Caco-2 (cell line): ENCODE data around the gene NOP53. TPM values are rescaled to one million over a fixed set of nuclear protein-coding genes. Genes with fewer than 3 reads are reported as not detected.
A peak's percentile ranks its signal among the peaks of the same experiment; 100 is the strongest.

ENCODE experiments used
- BruUV-seq: library from RNA; stranded (reverse); fragments of 400-500 nt; replicated peaks from 2 replicates; lab custom pipeline; 2021; lab: Mats Ljungman, UMichigan
- CTCF ChIA-PET: fragments of 300-600 bp; sonication (Branson Sonifier 250); formaldehyde crosslinking; loops from one replicate; lab custom pipeline; 2022; ENCODE audit warnings: antibody characterized with exemption; lab: Charles Lee
- POLR2A ChIA-PET: fragments of 300-600 bp; sonication (Branson Sonifier 250); formaldehyde crosslinking; loops from one replicate; lab custom pipeline; 2022; ENCODE audit warnings: antibody characterized with exemption; lab: Charles Lee
- DNase-seq, 2 experiments: peaks; one replicate each; pipeline versions ENCODE4 v3.0.0 to v3.0.0-alpha.2; 2020 to 2022
- H3K27me3 ChIP-seq: replicated peaks from 2 replicates; pipeline ENCODE4 v1.6.0; 2011; ENCODE audit warnings: low read length; ENCODE audit not compliant: control insufficient read depth, insufficient read depth
- H3K36me3 ChIP-seq: 2 replicates; pipeline ENCODE4 v1.5.1; 2011; ENCODE audit warnings: low read length; ENCODE audit not compliant: control insufficient read depth, insufficient read depth
- H3K4me1 ChIP-seq: fragments of 250-450 bp; sonication (Bioruptor Pico); 2 replicates; pipeline ENCODE4 v1.5.1; 2020; ENCODE audit warnings: mild to moderate bottlenecking
- H3K4me3 ChIP-seq: 2 replicates; pipeline ENCODE4 v1.5.1; 2011; ENCODE audit warnings: low read depth, mild to moderate bottlenecking, control low read depth, low read length
- H3K9me3 ChIP-seq: fragments of 250-450 bp; sonication (Bioruptor Pico); 2 replicates; pipeline ENCODE4 v1.5.1; 2020; ENCODE audit warnings: mild to moderate bottlenecking, moderate library complexity
- H3K27ac Mint-ChIP-seq: one replicate; pipeline ENCODE4 v1.8.0; 2022; ENCODE audit warnings: mixed read lengths; ENCODE audit not compliant: unreplicated experiment
- H3K27me3 Mint-ChIP-seq: one replicate; pipeline ENCODE4 v1.8.0; 2022; ENCODE audit warnings: mixed read lengths; ENCODE audit not compliant: insufficient read depth, unreplicated experiment
- H3K36me3 Mint-ChIP-seq: one replicate; pipeline ENCODE4 v1.8.0; 2022; ENCODE audit warnings: mild to moderate bottlenecking, mixed read lengths; ENCODE audit not compliant: insufficient read depth, unreplicated experiment
- H3K4me1 Mint-ChIP-seq: one replicate; pipeline ENCODE4 v1.8.0; 2022; ENCODE audit warnings: low read depth, mixed read lengths; ENCODE audit not compliant: unreplicated experiment
- H3K4me3 Mint-ChIP-seq: one replicate; pipeline ENCODE4 v1.8.0; 2022; ENCODE audit warnings: mild to moderate bottlenecking, moderate library complexity, mixed read lengths; ENCODE audit not compliant: unreplicated experiment
- H3K9me3 Mint-ChIP-seq: one replicate; pipeline ENCODE4 v1.8.0; 2022; ENCODE audit warnings: mixed read lengths; ENCODE audit not compliant: unreplicated experiment
- intact Hi-C: fragments of 100-400 bp; cut with micrococcal nuclease; formaldehyde crosslinking; loops from one replicate; pipeline ENCODE4 v1.10.0; 2022; ENCODE audit not compliant: unreplicated experiment
- total RNA-seq: library from RNA; stranded (reverse); gene quantifications from 2 replicates; pipeline ENCODE4 v1.2.3, GENCODE V29; 2022
- TF ChIP-seq, protein P1 (sequence below), 2 experiments: fragments of 200-600 bp in 1 of 2; IDR thresholded peaks; 1 replicate in 1 of 2; 2 replicates in 1 of 2; pipeline versions ENCODE4 v1.5.1 to v1.8.0; 2011 to 2022; ENCODE audit warnings: antibody characterized with exemption in 1 of 2, control low read depth in 1 of 2, inconsistent platforms in 1 of 2, low read depth in 1 of 2, low read length in 1 of 2, mild to moderate bottlenecking in 1 of 2, moderate library complexity in 1 of 2; ENCODE audit not compliant: insufficient read depth in 1 of 2, severe bottlenecking in 1 of 2, unreplicated experiment in 1 of 2

The NOP53 gene
- total RNA-seq, 1 experiment from 2014 or later = 347 TPM

DNA sequence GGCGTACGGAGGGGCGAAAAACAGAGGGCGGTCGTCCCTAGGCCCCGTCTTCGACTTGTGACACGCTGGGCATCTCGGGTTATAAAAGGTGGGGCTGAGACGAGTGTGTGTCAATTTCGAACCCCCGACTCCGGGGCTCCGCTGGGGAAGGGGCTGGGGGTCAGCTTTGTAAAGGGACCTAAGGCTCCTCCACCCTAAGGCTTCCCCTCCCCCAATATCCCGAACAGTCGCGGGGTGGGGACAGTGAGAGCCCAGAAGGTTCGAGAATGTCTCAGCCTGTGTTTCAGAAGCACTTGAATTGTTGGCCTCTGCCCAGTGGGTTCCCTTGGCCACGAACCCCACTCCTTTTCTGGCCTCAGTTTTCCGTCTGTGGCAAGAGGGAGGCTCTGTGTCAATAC, 33.6 kb downstream of the NOP53 start:
- DNase-seq = no peak
- no peaks in the 10 kb centered on the region for H3K27me3 Mint-ChIP-seq
- no peaks in the 10 kb centered on the region for H3K9me3 ChIP-seq
- peak overlapping the region; percentile 93 for H3K27ac Mint-ChIP-seq
- H3K36me3 Mint-ChIP-seq = peaks cover 34% of the 10 kb centered on the region
- BruUV-seq = TSS peak; percentile 77
- POLR2A ChIA-PET = no interaction called here
- no peaks in the 10 kb centered on the region for H3K9me3 Mint-ChIP-seq
- peak overlapping the region; percentile 91 for H3K4me3 Mint-ChIP-seq
- TF ChIP-seq, protein P1, sequence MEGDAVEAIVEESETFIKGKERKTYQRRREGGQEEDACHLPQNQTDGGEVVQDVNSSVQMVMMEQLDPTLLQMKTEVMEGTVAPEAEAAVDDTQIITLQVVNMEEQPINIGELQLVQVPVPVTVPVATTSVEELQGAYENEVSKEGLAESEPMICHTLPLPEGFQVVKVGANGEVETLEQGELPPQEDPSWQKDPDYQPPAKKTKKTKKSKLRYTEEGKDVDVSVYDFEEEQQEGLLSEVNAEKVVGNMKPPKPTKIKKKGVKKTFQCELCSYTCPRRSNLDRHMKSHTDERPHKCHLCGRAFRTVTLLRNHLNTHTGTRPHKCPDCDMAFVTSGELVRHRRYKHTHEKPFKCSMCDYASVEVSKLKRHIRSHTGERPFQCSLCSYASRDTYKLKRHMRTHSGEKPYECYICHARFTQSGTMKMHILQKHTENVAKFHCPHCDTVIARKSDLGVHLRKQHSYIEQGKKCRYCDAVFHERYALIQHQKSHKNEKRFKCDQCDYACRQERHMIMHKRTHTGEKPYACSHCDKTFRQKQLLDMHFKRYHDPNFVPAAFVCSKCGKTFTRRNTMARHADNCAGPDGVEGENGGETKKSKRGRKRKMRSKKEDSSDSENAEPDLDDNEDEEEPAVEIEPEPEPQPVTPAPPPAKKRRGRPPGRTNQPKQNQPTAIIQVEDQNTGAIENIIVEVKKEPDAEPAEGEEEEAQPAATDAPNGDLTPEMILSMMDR (IDR thresholded peaks at IDR 0.05; ENCODE audit: insufficient read depth in 1 of 2, low read depth in 1 of 2, low read length in 1 of 2, severe bottlenecking in 1 of 2, unreplicated experiment in 1 of 2) = no peak
- CTCF ChIA-PET = no interaction called here
- H3K27me3 ChIP-seq = no peaks in the 10 kb centered on the region
- H3K4me1 Mint-ChIP-seq = peaks cover 20% of the 10 kb centered on the region
- peaks cover 14% of the 10 kb centered on the region for H3K4me1 ChIP-seq
- H3K4me3 ChIP-seq = peak overlapping the region; percentile 97
- intact Hi-C loops = no loop called here
- H3K36me3 ChIP-seq = peaks cover 3% of the 10 kb centered on the region

DNA sequence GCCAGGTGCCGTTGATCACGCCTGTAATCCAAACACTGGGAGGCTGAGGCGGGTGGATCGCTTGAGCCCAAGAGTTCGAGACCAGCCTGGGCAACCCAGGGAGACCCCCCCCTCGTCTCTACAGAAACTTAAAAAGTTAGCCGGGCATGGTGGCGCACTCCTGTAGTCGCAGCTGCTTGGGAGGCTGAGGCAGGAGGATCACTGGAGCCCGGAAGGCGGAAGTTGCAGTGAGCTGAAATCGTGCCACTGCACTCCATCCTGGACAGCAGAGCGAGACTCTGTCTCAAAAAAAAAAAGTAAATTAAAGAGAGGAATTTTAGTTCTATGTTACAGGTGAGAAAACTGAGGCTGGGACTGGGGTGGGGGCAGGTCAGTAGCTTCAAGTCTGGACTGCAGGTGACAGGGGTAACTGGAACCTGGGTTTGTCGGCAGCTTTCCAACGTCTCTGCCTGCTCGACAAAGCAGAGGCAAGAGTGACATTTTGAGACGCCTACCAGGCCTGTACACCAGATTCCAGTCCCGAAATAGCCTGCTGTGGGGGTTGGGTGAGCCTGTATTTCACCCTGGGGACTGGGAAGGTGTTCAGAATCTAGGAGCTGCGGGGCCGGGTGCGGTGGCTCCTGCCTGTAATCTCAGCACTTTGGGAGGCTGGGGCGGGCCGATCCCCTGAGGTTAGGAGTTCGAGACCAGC, 34.3 kb downstream of the NOP53 start:
- DNase-seq = no peak
- ChIA-PET CTCF (no interaction called here), POLR2A (no interaction called here)
- Mint-ChIP-seq H3K9me3 (no peaks in the 10 kb centered on the region), H3K4me3 (peak overlapping the region; percentile 91), H3K4me1 (peaks cover 20% of the 10 kb centered on the region), H3K36me3 (peaks cover 40% of the 10 kb centered on the region), H3K27me3 (no peaks in the 10 kb centered on the region), H3K27ac (peak overlapping the region; percentile 93)
- Histone ChIP-seq H3K9me3 (no peaks in the 10 kb centered on the region), H3K4me1 (peaks cover 14% of the 10 kb centered on the region), H3K4me3 (peak overlapping the region; percentile 97), H3K27me3 (no peaks in the 10 kb centered on the region), H3K36me3 (peaks cover 3% of the 10 kb centered on the region)
- intact Hi-C loops = no loop called here
- TF ChIP-seq, protein P1 (IDR thresholded peaks at IDR 0.05; ENCODE audit: insufficient read depth in 1 of 2, low read depth in 1 of 2, low read length in 1 of 2, severe bottlenecking in 1 of 2, unreplicated experiment in 1 of 2) = no peak
- BruUV-seq = no TSS peak

DNA sequence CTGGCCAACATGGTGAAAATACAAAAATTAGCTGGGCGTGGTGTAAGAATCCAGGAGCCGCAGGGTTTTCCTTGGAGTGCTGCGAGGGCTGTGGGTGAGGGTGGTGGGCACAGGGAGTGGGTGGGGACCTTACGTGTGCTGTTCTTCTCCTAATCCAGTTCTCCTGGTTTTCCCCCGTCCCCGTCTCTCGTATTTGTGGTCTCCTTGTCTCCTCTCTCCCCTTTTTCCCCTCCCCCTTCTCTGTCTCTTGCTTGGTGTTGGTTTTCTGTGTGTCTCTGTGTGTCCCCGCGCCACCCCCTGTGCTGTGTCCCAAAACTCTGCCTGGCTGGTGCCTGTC, 34.8 kb downstream of the NOP53 start:
- H3K9me3 ChIP-seq = no peaks in the 10 kb centered on the region
- Mint-ChIP-seq H3K27ac (peak overlapping the region; percentile 11), H3K9me3 (no peaks in the 10 kb centered on the region), H3K36me3 (peaks cover 45% of the 10 kb centered on the region), H3K4me1 (peaks cover 20% of the 10 kb centered on the region), H3K27me3 (no peaks in the 10 kb centered on the region), H3K4me3 (peak overlapping the region; percentile 91)
- intact Hi-C loops = no loop called here
- no TSS peak for BruUV-seq
- POLR2A ChIA-PET = no interaction called here
- no peak overlapping the region for H3K4me3 ChIP-seq
- CTCF ChIA-PET = no interaction called here
- peaks cover 3% of the 10 kb centered on the region for H3K36me3 ChIP-seq
- DNase-seq = no peak
- H3K27me3 ChIP-seq = no peaks in the 10 kb centered on the region
- TF ChIP-seq, protein P1 (IDR thresholded peaks at IDR 0.05; ENCODE audit: insufficient read depth in 1 of 2, low read depth in 1 of 2, low read length in 1 of 2, severe bottlenecking in 1 of 2, unreplicated experiment in 1 of 2) = no peak
- H3K4me1 ChIP-seq = peaks cover 14% of the 10 kb centered on the region
